HTR-8/SVneo (cell line): Measurements from ENCODE around the gene COQ10A.
"Not testable (repeated sequence)": the region's sequence is repeated elsewhere in the genome, so short reads cannot be mapped to it uniquely, and the experiment has no call there.

ENCODE experiments used
- DNase-seq: peaks from one replicate; pipeline ENCODE4 v3.0.0; 2011; ENCODE audit warnings: low spot score, mixed read lengths; ENCODE audit not compliant: insufficient read length
- FAIRE-seq: peaks from 2 replicates; lab custom pipeline; 2011; peaks lifted over from hg19 to GRCh38; lab: Jason Lieb, UNC

Gene COQ10A

GRCh38 chr12:56241424-56242303 is 25.1 kb upstream of the COQ10A start:
- DNase-seq: no peak
- no peak for FAIRE-seq

GRCh38 chr12:56242986-56243385 is 23.8 kb upstream of the COQ10A start:
- no peak for FAIRE-seq

GRCh38 chr12:56243731-56244181 is 23.0 kb upstream of the COQ10A start:
- no peak for DNase-seq
- no peak for FAIRE-seq

More at GRCh38 chr12:56242986-56243385, 23.8 kb upstream of the COQ10A start:
- no peak for DNase-seq

GRCh38 chr12:56244494-56244893 is 22.2 kb upstream of the COQ10A start:
- DNase-seq: no peak
- FAIRE-seq: no peak

- DNase-seq: no peak
- FAIRE-seq: no peak
Observed at GRCh38 chr12:56247923-56248322, 18.8 kb upstream of the COQ10A start.

GRCh38 chr12:56248711-56249110 is 18.0 kb upstream of the COQ10A start:
- FAIRE-seq (no peak), DNase-seq (no peak)

GRCh38 chr12:56252649-56253048 is 14.1 kb upstream of the COQ10A start:
- DNase-seq (no peak), FAIRE-seq (no peak)

GRCh38 chr12:56253091-56253490 is 13.7 kb upstream of the COQ10A start:
- no peak for DNase-seq
- FAIRE-seq: no peak

GRCh38 chr12:56255671-56256070 is 11.1 kb upstream of the COQ10A start:
- FAIRE-seq: no peak
- DNase-seq: no peak

GRCh38 chr12:56256326-56256960 is 10.3 kb upstream of the COQ10A start:
- FAIRE-seq (no peak), DNase-seq (peak; percentile 25)

- FAIRE-seq (no peak), DNase-seq (no peak)
Observed at GRCh38 chr12:56257071-56257470, 9.7 kb upstream of the COQ10A start.

- no peak for FAIRE-seq
- DNase-seq: peak; percentile 47
Observed at GRCh38 chr12:56257491-56258067, 9.2 kb upstream of the COQ10A start.

- FAIRE-seq (peak; percentile 9), DNase-seq (peak; percentile 82)
Observed at GRCh38 chr12:56258068-56258819, 8.5 kb upstream of the COQ10A start, which contains the start of gene ANKRD52. Gene ANKRD52, minus strand, starts transcription at chr12:56258384. Its CDS starts 115 bp downstream, at chr12:56258269.

- DNase-seq (no peak), FAIRE-seq (no peak)
Observed at GRCh38 chr12:56258820-56259183, 7.9 kb upstream of the COQ10A start.

- no peak for FAIRE-seq
- no peak for DNase-seq
Observed at GRCh38 chr12:56260380-56260779, 6.4 kb upstream of the COQ10A start.

- DNase-seq: no peak
- no peak for FAIRE-seq
Observed at GRCh38 chr12:56260921-56261320, 5.8 kb upstream of the COQ10A start.

- FAIRE-seq: no peak
- DNase-seq: peak; percentile 83
Observed at GRCh38 chr12:56261503-56262232, 5.1 kb upstream of the COQ10A start.

GRCh38 chr12:56262955-56263354 is 3.8 kb upstream of the COQ10A start:
- not testable (repeated sequence) for FAIRE-seq, DNase-seq

- not testable (repeated sequence) for FAIRE-seq, DNase-seq
Observed at GRCh38 chr12:56266068-56266692, 562 bp upstream of the COQ10A start.
